K562 (cell line): ENCODE results near the gene BCAN. TPM values are rescaled to one million over a fixed set of nuclear protein-coding genes. Genes with fewer than 3 reads are reported as not detected.
A peak's percentile ranks its signal among the peaks of the same experiment; 100 is the strongest.

Experiments
- ATAC-seq: fragments of 200-7000 bp; cut with Tn5 transposase; 3 replicates; pipeline ENCODE4 v1.9.1; 2020; ENCODE audit warnings: moderate library complexity
- BruUV-seq: library from RNA; stranded (reverse); fragments of 400-500 nt; replicated peaks from 2 replicates; lab custom pipeline; 2021; lab: Mats Ljungman, UMichigan
- CTCF ChIA-PET: fragments of 300-600 bp; formaldehyde crosslinking; extraction: SDS; loops from one replicate; lab custom pipeline; 2021; ENCODE audit warnings: low intra/inter-chr PET ratio; lab: Yijun Ruan, JAX
- POLR2A ChIA-PET: fragments of 300-600, 350-650 bp; sonication (Branson Sonifier 250); formaldehyde crosslinking; extraction: SDS; loops from one replicate; lab custom pipeline; 2021; ENCODE audit warnings: antibody characterized with exemption, inconsistent platforms; lab: Yijun Ruan, JAX
- DNase-seq, 4 experiments: peaks; one replicate each; pipeline versions ENCODE4 v3.0.0 to v3.0.0-alpha.2; 2011 to 2018; ENCODE audit warnings: low spot score in 3 of 4, mixed read lengths in 3 of 4; ENCODE audit errors: extremely low read depth in 1 of 4
- FAIRE-seq: peaks from 2 replicates; lab custom pipeline; 2011; peaks lifted over from hg19 to GRCh38; lab: Jason Lieb, UNC
- H2AFZ ChIP-seq: 2 replicates; pipeline ENCODE4 v1.6.0; 2011; ENCODE audit warnings: low read depth, low read length, control low read depth, inconsistent platforms
- H3K27ac ChIP-seq: fragments of 200-600 bp; 3 replicates; pipeline ENCODE4 v1.8.0; 2011; ENCODE audit warnings: low read depth, mild to moderate bottlenecking, control low read depth, inconsistent platforms, low read length, moderate library complexity, mixed read lengths; ENCODE audit errors: extremely low read depth
- H3K27me3 ChIP-seq, 2 experiments: fragments of 300-600 bp in 1 of 2; 2 replicates in 1 of 2; 3 replicates in 1 of 2; pipeline versions ENCODE4 v1.6.0 to v1.8.0; 2011; ENCODE audit warnings: inconsistent platforms in 2 of 2, low read length in 2 of 2, mild to moderate bottlenecking in 1 of 2, mixed read lengths in 1 of 2, moderate library complexity in 1 of 2; ENCODE audit not compliant: control insufficient read depth in 2 of 2, insufficient read depth in 2 of 2
- H3K36me3 ChIP-seq: fragments of 300-600 bp; 3 replicates; pipeline ENCODE4 v1.8.0; 2011; ENCODE audit warnings: mild to moderate bottlenecking, low read length, inconsistent platforms; ENCODE audit not compliant: control insufficient read depth, insufficient read depth
- H3K4me1 ChIP-seq, 2 experiments: fragments of 200-600 bp in 1 of 2; replicated peaks in 1 of 2; 2 replicates in 1 of 2; 3 replicates in 1 of 2; pipeline versions ENCODE4 v1.5.1 to v1.8.0; 2011; ENCODE audit warnings: inconsistent platforms in 2 of 2, low read length in 2 of 2, mild to moderate bottlenecking in 1 of 2, mixed read lengths in 1 of 2, moderate library complexity in 1 of 2; ENCODE audit not compliant: control insufficient read depth in 2 of 2, insufficient read depth in 2 of 2
- H3K4me2 ChIP-seq: 2 replicates; pipeline ENCODE4 v1.6.1; 2011; ENCODE audit warnings: low read length, control low read depth, inconsistent platforms, mixed read lengths; ENCODE audit not compliant: insufficient read depth
- H3K4me3 ChIP-seq: fragments of 200-600 bp; sonication (generic), shearing (Covaris generic); 2 replicates; pipeline ENCODE4 v1.5.1; 2016; ENCODE audit warnings: control low read depth, inconsistent platforms
- H3K79me2 ChIP-seq: fragments of 200-600 bp; 3 replicates; pipeline ENCODE4 v1.8.0; 2011; ENCODE audit warnings: low read length, inconsistent platforms; ENCODE audit not compliant: control insufficient read depth, insufficient read depth
- H3K9ac ChIP-seq, 2 experiments: 2 replicates each; pipeline versions ENCODE4 v1.6.0 to v1.6.1; 2011; ENCODE audit warnings: low read depth in 2 of 2, low read length in 2 of 2, control low read depth in 1 of 2, inconsistent platforms in 1 of 2, mild to moderate bottlenecking in 1 of 2, mixed read lengths in 1 of 2; ENCODE audit not compliant: insufficient read depth in 1 of 2
- H3K9me1 ChIP-seq: one replicate; pipeline ENCODE4 v1.6.0; 2011; ENCODE audit warnings: inconsistent platforms, mild to moderate bottlenecking, low read length, moderate library complexity; ENCODE audit not compliant: control insufficient read depth, insufficient read depth
- H3K9me3 ChIP-seq: replicated peaks from 2 replicates; pipeline ENCODE4 v1.5.1; 2011; ENCODE audit warnings: low read depth, low read length, inconsistent platforms; ENCODE audit not compliant: control insufficient read depth, insufficient read depth
- H4K20me1 ChIP-seq: replicated peaks from 2 replicates; pipeline ENCODE4 v1.6.1; 2011; ENCODE audit warnings: low read length, inconsistent platforms, mixed read lengths; ENCODE audit not compliant: control insufficient read depth, insufficient read depth
- RBFOX2 ChIP-seq: fragments of 200-400 bp; formaldehyde crosslinking; IDR thresholded peaks from 2 replicates; pipeline ENCODE4 v1.6.1; 2017; ENCODE audit warnings: low read depth, mild to moderate bottlenecking, low read length, moderate library complexity
- TAF1 ChIP-seq: IDR thresholded peaks from 2 replicates; pipeline ENCODE4 v1.6.1; 2011; ENCODE audit warnings: mild to moderate bottlenecking, low read length, moderate library complexity; ENCODE audit not compliant: insufficient read depth, control insufficient read depth, severe bottlenecking; ENCODE audit errors: extremely low read depth
- ZNF436 ChIP-seq: fragments of 250-450, 450-650 bp; sonication (Bioruptor Pico); formaldehyde crosslinking; IDR thresholded peaks from 2 replicates; pipeline ENCODE4 v1.7.0; 2020; ENCODE audit warnings: mild to moderate bottlenecking
- WGBS: fragments of 100-300 bp; shearing (Covaris generic); methylation state at CpG from one replicate; pipeline ENCODE4 v1.1.6; 2016; ENCODE audit warnings: low coverage, mixed read lengths; ENCODE audit not compliant: insufficient coverage; ENCODE audit errors: missing lambda C conversion rate; 5-methylcytosine and 5-hydroxymethylcytosine counted together
- in situ Hi-C: fragments of 300-500 bp; cut with MboI; formaldehyde crosslinking; loops from 4 replicates; pipeline ENCODE4 v1.15.0; 2018; ENCODE audit warnings: inconsistent platforms, mixed read lengths
- intact Hi-C: fragments of 100-400 bp; cut with micrococcal nuclease; formaldehyde crosslinking; loops from 2 replicates; pipeline ENCODE4 v1.14.2; 2022
- polyA plus RNA-seq, 8 experiments: library from polyadenylated mRNA; depleted of rRNA in 4 of 8; stranded (reverse) in 5 of 8; unstranded in 3 of 8; fragments of >200 nt; fragmentation: Nextera tagmentation in 2 of 8; fragmentation: Illumina TruSeq in 1 of 8; extraction: Ambion mirVana in 2 of 8; extraction: Trizol in 1 of 8; gene quantifications; 2 replicates each; pipeline versions ENCODE4 v1.2.1 to v1.2.3, GENCODE V29; 2011 to 2014; ENCODE audit warnings: inconsistent platforms in 1 of 8, missing spikeins in 1 of 8
- total RNA-seq, 7 experiments: library from RNA; depleted of rRNA in 6 of 7; stranded (reverse); fragments of >200 nt in 6 of 7; fragmentation: Illumina TruSeq in 2 of 7; extraction: Trizol in 2 of 7; gene quantifications; 2 replicates each; pipeline versions ENCODE4 v1.2.1 to v1.2.3, GENCODE V29; 2011 to 2021; ENCODE audit warnings: low replicate concordance in 1 of 7

The BCAN gene
- total and polyA plus RNA-seq, 9 of the 15 experiments (the other 6 are each of a cell fraction or from before 2014, with no cell fraction given): 0.04 to 0.33 (median 0.14) TPM; not detected in 5

DNA sequence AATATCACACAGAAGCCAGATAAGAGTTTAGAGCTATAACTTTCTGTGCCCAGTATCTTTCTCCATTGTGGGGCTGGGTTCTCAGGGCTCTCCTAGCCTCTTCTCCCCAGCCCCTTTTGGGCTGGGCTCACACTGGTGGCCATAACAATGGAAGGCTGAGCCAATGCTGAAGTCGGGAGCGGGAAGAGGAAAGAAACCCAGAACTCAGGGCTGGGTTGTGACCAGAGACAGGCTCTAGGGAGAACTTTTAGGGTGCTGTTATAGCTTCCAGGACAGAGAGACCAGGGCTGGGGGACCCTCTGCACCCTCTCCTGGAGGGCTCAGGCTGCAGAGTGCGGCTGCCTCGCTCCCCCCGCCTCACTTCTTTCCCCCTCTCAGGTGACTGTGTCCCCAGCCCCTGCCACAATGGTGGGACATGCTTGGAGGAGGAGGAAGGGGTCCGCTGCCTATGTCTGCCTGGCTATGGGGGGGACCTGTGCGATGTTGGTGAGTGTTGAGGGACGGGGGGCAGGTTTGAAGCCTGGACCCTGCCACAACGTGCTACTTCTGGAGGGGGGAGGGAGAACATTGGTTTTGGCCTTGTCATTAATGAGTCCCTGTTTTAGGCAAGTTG, 14.1 kb downstream of the BCAN start:
- Histone ChIP-seq H3K79me2 (peaks cover 80% of the 10 kb centered on the region), H3K4me1 (peaks cover 34 to 52% of the 10 kb centered on the region in 2 experiments), H3K9ac (peak overlapping the region in 1 of 2 experiments; percentile 74; a peak in 2 of 4 replicates), H2AFZ (no peak overlapping the region), H3K9me3 (no peaks in the 10 kb centered on the region), H3K9me1 (peaks cover 59% of the 10 kb centered on the region), H3K27ac (no peak overlapping the region), H3K4me2 (no peak overlapping the region), H3K4me3 (no peak overlapping the region), H4K20me1 (peaks cover 86% of the 10 kb centered on the region), H3K36me3 (peaks cover 64% of the 10 kb centered on the region; the same call in 2 of the 3 replicates), H3K27me3 (no peaks in the 10 kb centered on the region)
- no peak for ATAC-seq
- in situ Hi-C loops: no loop called here
- 79% methylated on average over 6 of the region's 9 CpGs for WGBS
- ChIA-PET CTCF (interaction anchor here (0.9 to 4.8 kb wide), 2 partner anchors 29 to 30 kb away, joined by 4 to 58 read pairs; no protein-coding TSS in a partner anchor), POLR2A (interaction anchor here (0.6 kb wide), 1 partner anchor 16 kb away, joined by 3 read pairs; no protein-coding TSS in a partner anchor)
- BruUV-seq: no TSS peak
- TF ChIP-seq TAF1 (no peak), ZNF436 (CRISPR knock-in tag) (no peak), RBFOX2 (peak; percentile 41; the same call in 1 of the 2 replicates)
- no peak for FAIRE-seq
- DNase-seq: no peak
- intact Hi-C loops: no loop called here
